IPS DF 19.7 (cell line): ENCODE data around the gene THADA.
A peak's percentile ranks its signal among the peaks of the same experiment; 100 is the strongest.

Experiments
- DNase-seq: peaks from one replicate; pipeline ENCODE4 v3.0.0-alpha.2; 2013; ENCODE audit warnings: low read depth, low spot score

The THADA gene

DNA sequence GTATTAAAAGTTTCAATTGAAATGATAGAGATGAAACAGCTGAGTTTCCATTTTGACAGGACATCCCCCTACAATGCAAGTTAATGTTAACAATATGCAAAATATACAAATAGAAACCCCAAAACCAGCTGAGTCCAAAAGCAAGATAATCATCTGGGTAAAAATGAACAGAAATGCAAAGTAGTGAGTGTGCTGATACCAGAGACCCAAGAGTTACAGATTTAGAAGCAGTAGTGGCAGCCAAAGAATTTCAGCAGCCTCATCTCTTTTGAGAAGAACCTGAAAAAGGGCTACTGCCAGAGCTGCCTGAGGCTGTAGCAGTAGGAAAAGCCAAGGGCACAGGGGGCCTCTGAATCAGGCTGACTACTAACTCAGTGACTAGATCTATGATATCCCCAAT is 82.6 kb downstream of the THADA start:
- DNase-seq = no peak

DNA sequence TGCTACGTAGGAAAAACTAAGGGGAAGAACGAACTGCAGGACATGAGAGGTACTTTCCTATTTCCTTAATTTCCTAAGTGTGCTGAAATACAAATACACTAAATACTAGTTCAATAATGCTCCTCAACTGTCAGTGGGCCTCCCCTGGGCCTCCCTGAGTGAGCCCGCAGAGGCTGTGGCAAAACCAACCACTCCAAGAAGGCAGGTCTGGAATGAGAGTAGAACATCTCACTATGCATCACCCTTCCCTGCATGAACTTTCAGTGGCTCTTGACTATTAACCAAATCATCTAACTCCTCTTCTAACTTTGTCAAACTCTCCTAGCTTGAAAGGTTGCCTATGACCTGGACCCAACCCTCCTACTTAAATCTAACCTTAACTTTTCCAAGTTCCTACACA is 84.6 kb downstream of the THADA start:
- DNase-seq = no peak

DNA sequence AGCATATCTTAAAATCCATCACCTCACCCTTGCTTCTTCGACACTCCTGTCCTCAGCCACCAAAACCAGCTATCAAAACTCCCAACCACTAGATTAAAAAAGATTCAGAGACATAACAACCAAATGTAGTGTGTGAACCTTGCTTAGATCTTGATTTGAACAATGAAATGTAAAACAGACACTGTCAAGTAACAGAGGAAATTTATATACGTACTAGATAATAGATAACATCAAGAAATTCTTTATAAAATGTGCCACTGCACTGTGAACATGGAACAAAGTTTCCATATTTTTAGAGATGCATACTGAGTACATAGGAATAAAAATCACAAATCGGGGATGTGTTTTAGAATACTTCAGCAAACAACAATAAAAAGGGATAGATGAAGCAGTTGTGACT is 86.0 kb downstream of the THADA start:
- no peak for DNase-seq

DNA sequence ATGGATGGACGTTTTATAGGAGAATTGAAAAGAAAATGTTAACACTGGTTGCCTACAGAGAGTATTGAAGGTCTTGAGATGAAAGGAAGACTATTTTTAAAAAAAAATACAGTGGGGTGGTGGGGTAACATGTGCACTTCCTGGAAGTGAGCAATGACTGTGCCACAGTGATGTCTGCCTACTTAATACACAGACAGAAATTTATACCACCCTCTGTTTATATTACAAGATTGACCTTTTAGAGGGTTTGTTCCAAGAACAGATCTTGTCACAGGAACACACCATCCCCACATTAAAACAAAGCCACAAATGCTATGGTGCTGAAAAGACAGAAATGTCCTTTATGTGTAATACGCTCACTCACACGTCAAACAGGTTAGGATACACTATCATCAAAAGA is 87.6 kb downstream of the THADA start:
- DNase-seq = no peak

DNA sequence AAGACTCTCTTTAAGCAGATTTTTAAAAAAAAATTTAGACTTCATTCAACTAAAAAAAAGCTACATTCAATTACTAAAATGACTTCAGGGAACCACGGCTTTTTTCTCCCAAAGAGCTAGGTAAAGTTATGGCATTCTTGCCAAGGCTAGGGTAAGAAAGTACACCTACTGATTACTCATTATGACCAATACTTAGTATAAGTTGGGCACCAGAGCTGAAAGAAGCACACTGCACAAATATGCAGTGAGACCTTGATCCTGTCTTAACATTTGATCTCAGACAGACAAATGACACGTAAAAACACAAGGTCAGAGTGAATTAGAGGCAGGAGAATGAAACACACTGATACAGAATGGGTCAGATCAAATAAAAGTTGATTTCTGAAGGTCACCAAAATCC is 88.7 kb downstream of the THADA start:
- DNase-seq = no peak

DNA sequence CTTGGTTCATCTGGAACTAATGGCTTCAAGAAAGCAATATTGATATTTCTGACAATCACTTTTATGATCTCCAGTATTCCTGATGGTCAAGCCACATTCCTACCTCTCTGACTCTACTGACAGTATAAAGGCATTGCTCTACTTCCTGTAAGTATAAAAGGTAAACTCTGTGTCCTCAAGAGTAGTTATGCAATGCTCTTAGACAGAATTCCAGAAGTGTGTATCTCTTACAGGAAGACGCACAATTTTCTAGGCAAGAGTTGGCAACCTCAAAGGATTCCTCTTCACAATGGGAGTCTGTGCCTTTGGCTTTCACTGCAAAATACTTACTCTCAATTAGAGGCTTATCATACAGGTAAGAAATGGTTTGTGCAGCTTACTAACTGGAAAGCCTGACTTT is 100.1 kb downstream of the THADA start:
- no peak for DNase-seq

DNA sequence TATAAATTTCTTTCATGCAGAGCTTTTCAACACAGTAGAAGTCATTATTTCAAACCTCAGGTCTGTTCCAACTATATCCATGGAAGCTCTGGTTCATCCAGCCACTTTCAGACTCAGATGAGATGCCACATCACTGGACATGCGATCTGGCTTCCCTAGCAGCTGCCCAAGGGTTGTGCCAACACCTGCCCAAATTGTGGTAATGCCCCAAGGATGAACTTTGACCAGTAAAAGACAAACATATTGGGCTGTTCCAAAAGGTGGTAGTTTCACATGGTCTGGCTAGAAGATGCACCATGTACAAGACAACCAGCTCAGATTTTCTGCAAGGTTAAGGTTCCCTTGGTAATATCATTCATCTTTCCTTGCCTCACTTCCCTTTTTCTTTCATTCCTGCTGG is 101.9 kb downstream of the THADA start:
- DNase-seq = no peak

DNA sequence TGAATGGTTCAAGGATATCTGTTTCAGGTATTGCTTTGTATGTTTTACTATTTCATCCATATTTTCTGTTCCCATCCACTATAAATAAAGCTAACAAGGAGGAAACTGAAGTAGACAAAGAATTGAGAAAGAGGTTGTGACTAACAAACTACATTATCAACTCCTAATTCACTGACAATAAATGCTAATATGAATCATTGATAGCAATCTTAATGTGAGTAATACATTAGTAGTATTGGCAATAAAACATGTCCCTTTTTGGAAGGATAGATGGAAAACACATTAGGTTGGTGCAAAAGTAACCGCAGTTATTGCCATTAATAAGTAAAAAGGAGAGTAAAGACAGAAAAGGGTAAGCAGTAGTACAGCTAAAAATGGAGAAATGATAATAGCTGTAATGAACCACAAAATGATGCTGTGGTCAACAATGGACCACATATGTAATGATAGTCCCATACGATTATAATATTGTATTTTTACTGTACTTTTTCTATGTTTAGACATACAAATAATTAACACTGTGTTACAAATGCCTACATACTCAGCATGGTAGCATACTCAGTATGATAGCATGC is 104.7 kb downstream of the THADA start:
- DNase-seq = no peak

DNA sequence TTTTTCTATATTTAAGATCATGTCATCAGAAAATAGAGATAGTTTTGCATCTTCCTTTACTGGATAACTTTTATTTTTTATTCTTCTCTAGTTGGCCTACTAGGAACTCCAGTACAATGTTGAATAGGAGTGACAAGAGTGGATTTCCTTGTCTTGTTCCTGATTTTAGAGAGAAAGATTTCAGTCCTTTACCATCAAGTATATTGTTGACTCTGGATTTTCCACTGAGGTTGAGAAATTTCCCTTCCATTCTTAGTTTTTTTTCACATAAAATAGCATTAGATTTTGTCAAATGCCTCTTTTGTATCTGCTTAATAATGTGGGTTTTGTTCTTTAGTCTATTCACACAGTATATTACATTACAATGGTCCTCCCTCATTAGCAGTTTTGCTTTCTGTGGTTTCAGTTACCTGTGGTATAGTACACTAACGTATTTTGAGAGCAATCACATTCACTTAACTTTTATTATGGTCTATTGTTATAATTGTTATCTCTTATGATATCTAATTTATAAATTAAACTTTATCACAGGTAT is 105.5 kb downstream of the THADA start:
- DNase-seq = no peak

DNA sequence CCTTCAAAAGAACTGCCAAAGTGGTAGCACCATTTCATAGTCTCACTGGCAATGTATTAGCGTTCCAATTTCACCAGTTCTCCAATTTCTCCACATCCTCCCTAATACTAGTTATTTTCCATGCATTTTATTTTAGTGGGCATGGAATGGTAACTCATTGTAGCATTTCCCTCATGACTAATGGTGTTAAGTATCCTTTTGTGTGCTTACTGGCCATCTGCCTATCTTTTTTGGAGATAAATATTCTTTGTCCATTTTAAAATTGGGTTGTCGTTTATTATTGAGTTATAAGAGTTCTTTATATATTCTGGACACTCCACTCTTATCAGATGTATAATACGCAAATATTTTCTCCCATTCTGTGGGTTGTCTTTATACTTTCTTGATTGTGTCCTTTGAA is 107.1 kb downstream of the THADA start:
- no peak for DNase-seq

DNA sequence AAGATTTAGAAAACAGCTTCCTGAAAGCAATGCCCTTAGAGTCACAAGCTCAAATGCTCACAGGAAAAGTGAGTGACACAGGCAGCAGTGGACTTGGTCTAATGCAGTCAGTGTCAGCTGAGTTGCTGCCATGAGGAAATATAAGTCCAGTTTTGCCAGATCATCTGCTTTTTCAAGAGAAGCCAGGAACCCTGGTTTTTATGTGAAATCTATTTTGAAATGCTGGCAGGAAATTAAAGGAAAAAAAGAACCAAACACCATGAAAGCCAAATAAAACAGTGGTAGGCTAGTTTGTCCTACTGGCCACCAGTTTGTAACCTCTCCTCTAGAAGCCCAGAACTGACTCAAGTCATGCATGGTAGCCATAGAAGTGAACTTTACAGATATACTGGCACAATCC is 109.2 kb downstream of the THADA start:
- no peak for DNase-seq

DNA sequence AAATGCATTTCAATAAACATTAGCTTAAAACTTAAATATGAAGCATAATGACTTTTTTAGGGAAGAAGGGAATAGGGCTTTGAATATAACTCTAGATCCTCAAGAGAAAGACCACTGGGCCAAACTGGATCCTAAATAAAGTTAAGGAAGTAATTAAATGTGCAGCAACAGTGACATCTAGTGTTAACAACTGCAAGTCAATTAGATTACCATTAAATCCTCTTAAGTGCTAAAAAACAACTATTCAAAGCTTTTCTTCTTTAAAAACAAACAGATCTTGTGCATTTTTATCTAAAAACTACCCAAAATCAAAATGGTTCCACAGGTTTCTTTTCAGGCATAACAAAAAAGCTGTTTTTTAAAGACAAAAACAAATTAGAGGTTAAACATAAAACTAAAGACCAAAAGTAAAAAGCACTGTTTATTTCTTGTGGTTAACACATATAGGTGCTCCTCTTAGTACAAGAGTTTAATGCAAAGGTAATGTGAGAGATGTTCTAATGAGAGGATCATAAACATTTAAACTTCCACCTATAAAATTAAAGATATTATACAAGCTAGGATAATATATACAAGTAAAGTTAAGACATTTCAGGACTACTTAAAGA is 111.4 kb downstream of the THADA start:
- DNase-seq = peak; percentile 42

DNA sequence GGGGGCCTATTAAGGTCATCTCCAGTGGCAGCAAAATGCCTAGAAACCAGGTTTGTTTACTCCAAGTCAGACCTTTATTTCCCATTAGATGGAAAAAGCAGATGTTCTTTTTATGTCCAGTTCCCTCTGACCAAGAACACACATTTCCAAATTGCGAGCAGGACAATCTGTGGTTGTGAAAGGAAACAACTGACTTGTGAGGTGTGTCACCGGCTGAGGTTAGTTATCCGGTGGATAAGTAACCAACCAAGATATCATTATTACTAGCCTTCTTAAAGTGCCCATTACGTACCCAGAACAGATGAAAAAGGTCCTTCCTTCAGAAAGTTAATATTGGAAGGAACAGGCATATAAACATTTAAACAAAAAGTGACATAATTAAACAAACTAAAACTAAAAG is 112.9 kb downstream of the THADA start:
- no peak for DNase-seq

DNA sequence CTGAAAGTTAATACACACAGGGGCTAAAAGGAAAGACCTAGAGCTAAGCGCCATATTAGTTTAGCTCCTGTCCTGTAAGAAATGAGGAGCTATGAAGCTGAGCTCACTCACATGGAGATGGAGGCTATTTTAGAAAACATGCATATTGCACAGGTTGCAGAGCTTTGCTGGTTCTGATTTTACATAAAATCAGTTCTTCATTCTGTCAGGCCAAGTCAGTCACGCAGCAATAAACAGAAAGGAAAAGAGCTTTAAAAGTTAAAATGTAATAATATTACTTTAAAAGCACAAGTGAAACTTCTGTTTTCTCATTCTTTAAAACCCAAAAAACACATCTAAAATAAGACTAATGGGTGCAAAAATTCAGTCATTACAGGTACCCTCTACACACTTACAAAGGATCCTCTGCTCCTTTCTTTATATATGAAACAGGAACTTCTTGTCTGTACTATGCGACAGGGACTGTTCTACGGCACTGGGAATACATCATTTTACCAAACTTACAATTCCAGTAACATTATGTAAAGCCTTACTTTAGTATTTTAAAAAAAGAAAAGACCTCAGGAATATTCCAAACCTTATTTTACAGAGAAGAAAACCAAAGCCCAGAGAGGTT is 113.8 kb downstream of the THADA start:
- DNase-seq = no peak

DNA sequence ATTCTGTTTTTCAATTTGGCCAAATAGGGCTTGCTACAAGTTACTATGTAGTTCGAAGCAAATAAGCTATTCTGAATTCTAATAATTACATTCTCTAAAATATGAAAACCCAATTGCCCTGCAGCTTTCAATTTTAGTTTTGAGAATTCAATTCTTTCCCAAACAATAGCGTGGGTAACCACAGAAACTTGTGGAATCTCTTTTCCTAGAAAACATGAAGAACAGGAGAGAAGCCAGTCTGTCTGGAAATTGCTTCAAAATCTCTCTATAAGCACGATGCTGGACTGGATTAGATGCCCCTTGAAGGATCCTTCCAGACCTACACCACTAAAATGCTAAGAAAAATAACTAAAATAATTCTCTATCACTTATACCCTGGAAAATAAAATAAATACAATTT is 115.0 kb downstream of the THADA start:
- no peak for DNase-seq

DNA sequence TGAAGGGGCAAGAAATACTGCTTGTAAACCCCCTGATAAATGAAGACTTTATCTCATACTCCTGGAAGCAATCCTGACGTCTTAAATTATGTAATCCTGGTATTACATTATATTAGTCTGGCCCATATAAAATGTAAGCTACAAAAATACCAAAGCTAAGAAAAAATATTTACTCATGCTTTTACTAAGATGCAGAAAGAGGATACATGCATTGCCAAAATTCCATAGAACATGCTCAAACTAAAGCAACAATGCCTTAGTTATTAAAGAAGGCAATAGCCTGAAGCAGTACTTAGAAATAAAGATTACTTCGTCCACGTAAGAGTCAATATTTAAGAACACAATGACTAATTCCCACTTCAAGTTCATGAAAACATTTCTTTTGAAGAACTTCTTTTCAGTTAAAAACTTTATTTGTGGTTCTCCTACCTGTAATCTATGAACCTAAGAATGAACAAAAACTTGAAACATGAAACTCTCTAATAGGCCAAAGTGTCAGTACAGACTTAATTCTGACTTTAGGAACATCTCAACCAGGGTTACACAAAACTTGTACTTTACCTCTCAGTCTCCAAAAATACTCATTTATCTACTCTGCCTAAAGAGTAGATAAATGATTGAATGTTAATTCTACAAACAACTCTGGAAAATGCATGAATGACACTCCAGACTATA is 117.3 kb downstream of the THADA start:
- no peak for DNase-seq

DNA sequence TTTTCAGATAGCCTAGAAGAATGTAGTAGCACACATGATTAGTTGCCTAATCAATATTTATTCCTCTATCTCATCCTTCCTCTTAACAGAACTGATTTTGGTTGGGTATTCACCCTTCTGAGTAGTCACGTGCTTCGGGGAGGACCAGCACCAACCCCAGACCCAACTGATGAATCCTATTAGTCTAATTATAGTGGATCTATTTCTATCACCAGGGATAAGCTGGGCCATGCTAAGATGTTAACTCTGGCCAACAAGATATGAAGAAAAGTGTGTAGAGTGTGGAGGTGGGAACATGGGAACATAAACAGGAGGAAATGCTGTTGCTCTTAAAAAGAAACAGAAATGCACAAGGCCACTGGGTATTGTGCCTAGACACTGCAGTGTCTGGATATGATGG is 119.9 kb downstream of the THADA start:
- no peak for DNase-seq

DNA sequence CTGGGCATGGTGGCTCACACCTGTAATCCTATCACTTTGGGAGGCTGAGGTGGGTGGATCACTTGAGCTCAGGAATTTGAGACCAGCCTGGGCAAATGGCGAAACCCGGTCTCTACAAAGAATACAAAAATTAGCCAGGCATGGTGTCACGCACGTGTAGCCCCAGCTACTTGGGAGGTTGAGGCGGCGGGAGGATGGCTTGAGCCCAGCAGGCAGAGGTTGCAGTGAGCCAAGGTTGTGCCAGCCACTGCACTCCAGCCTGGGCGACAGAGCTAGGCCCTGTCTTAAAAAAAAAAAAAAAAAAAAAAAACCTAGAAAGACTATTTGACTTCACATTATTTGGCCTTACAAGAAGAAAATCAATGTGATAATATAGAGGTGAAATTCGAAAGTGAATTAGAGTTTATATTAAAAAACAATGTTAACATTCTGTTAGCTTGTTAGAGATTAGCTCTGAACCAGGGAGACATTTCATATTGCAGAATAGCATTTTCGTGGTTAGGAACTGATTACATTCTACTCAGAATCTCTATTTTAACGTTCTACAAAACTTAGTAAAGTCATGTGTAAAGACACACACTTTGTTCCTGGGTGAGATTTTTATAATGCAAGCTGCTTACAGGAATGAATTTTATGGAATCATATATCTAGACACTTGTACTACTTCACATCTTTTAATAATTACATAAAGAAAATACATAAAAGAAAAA is 120.5 kb downstream of the THADA start:
- DNase-seq = no peak

DNA sequence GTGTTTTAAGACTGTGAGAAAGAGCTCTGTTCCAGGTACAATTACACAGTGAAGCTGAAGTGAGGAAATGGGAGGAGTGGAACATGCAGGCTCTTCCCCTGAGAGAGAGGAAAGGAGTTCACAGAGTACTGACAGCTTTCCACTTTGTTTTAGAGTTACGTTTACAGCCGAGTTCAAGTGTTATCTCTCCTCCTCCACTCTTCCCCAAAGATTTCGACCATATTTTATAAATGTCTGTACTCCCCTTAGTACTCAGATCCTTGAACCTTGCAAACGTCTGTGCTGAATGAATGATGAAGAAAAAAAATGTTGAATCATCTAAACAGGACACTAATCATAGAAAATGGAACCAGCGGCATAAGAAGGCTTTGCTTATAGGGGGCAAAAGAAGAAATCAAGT is 121.6 kb downstream of the THADA start:
- no peak for DNase-seq

DNA sequence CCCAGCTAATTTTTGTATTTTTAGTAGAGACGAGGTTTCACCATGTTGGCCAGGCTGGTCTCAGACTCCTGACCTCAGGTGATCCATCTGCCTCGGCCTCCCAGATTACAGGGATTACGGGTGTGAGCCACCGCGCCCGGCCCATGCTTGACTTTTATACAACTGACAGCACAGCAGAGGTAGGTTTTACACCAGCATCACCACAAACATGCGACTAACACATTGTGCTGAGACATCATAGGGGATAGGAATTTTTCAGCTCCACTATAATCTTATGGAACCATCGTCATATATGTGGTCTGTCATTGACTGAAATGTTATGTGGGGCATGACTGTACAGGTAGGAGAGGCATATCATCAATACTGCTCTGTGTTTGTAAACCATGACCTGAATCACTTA is 122.1 kb downstream of the THADA start:
- no peak for DNase-seq

DNA sequence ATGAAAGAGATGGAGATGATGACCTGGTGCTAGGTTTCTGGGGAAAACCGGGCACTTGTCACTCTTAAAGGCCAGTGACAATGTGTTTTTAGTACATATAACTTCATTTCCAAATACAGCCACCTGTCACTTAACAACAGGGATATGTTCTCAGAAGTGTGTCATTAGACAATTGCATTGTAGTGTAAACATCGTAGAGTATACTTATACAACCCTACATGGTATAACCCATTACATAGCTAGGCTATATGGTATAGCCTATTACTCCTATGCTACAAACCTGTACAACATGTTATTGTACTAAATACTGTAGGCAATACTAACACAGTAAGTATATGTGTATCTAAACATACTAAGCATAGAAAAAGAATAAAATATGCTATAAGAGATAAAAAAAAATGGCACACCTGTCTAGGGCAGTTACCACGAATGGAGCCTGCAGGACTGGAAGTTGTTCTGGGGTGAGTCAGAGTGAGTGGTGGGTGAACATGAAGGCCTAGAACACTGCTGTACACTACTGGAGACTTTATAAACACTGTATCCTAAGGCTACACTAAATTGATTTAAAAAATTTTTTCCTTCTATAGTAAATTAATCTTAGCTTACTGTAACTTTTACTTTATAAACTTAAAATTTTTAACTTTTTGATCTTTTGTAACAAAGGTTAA is 123.2 kb downstream of the THADA start:
- DNase-seq = no peak

DNA sequence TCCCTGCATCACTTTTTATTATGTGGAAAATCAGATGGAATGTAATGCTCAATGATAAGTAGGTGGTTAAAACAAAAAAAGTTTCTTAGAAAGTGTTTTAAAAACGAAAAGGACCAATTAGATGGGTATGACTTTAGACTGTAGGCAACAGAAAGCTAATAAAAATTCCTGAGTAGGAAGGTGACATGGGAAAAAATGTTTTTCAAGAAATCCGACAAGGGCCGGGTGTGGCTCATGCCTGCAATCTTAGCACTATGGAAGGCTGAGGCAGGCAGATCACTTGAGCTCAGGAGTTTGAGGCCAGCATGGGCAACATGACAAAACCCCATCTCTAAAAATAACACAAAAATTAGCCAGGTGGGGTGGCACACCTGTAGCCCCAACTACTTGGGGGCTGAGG is 126.1 kb downstream of the THADA start:
- DNase-seq = no peak
